GM12878 (cell line): Measurements from ENCODE around the gene VGLL3. TPM values are rescaled to one million over a fixed set of nuclear protein-coding genes. Genes with fewer than 3 reads are reported as not detected.

ENCODE experiments used
- ATAC-seq: fragments of 200-7000 bp; cut with Tn5 transposase; 3 replicates; pipeline ENCODE4 v1.9.1; 2020; ENCODE audit warnings: mild to moderate bottlenecking, moderate library complexity
- BruUV-seq: library from RNA; stranded (reverse); fragments of 400-500 nt; replicated peaks from 2 replicates; lab custom pipeline; 2021; lab: Mats Ljungman, UMichigan
- CTCF ChIA-PET: fragments of 300-600 bp; sonication (Branson Sonifier 250); formaldehyde crosslinking; extraction: SDS; loops from one replicate; lab custom pipeline; 2021; ENCODE audit warnings: inconsistent platforms; lab: Yijun Ruan, JAX
- POLR2A ChIA-PET: fragments of 350-600 bp; formaldehyde crosslinking; extraction: SDS; loops from one replicate; lab custom pipeline; 2021; ENCODE audit warnings: inconsistent platforms; lab: Charles Lee
- RAD21 ChIA-PET: fragments of 300-600 bp; sonication (Branson Sonifier 250); formaldehyde crosslinking; loops from one replicate; lab custom pipeline; 2023; ENCODE audit warnings: antibody characterized with exemption; ENCODE audit not compliant: unreplicated experiment; lab: Charles Lee
- SMC1A ChIA-PET: fragments of 300-600 bp; sonication (Branson Sonifier 250); formaldehyde crosslinking; loops from one replicate; lab custom pipeline; 2023; ENCODE audit not compliant: unreplicated experiment, uncharacterized antibody; lab: Charles Lee
- DNase-seq: peaks from one replicate; pipeline ENCODE4 v3.0.0-alpha.2; 2011; ENCODE audit warnings: low read depth, low spot score
- FAIRE-seq: peaks from 3 replicates; lab custom pipeline; 2011; peaks lifted over from hg19 to GRCh38; lab: Jason Lieb, UNC
- H2AFZ ChIP-seq: 2 replicates; pipeline ENCODE4 v1.6.0; 2011; ENCODE audit warnings: low read depth, low read length, control low read depth; ENCODE audit not compliant: control insufficient read depth
- H3K27ac ChIP-seq: 2 replicates; pipeline ENCODE4 v1.5.1; 2011; ENCODE audit warnings: control low read depth; ENCODE audit not compliant: control insufficient read depth, insufficient read depth
- H3K27me3 ChIP-seq, 2 experiments: replicated peaks in 1 of 2; 2 replicates each; pipeline versions ENCODE4 v1.6.0 to v1.6.1; 2011; ENCODE audit warnings: low read length in 1 of 2; ENCODE audit not compliant: control insufficient read depth in 2 of 2, insufficient read depth in 2 of 2
- H3K36me3 ChIP-seq, 2 experiments: 2 replicates each; pipeline ENCODE4 v1.5.1; 2011; ENCODE audit warnings: low read length in 1 of 2; ENCODE audit not compliant: control insufficient read depth in 2 of 2, insufficient read depth in 2 of 2
- H3K4me1 ChIP-seq: 2 replicates; pipeline ENCODE4 v1.6.1; 2011; ENCODE audit warnings: mild to moderate bottlenecking, low read length, moderate library complexity, mixed read lengths; ENCODE audit not compliant: control insufficient read depth, insufficient read depth
- H3K4me2 ChIP-seq: 2 replicates; pipeline ENCODE4 v1.6.0; 2011; ENCODE audit warnings: control low read depth; ENCODE audit not compliant: control insufficient read depth, insufficient read depth
- H3K4me3 ChIP-seq: fragments of 200-600 bp; sonication (generic); 2 replicates; pipeline ENCODE4 v1.5.1; 2016
- H3K79me2 ChIP-seq: 2 replicates; pipeline ENCODE4 v1.6.0; 2011; ENCODE audit warnings: low read length; ENCODE audit not compliant: control insufficient read depth, insufficient read depth
- H3K9ac ChIP-seq: 2 replicates; pipeline ENCODE4 v1.8.0; 2011; ENCODE audit warnings: low read length, control low read depth, mixed read lengths; ENCODE audit not compliant: control insufficient read depth, insufficient read depth
- H3K9me3 ChIP-seq: replicated peaks from 3 replicates; pipeline ENCODE4 v1.5.1; 2011; ENCODE audit warnings: mild to moderate bottlenecking, low read length; ENCODE audit not compliant: control insufficient read depth, insufficient read depth
- H4K20me1 ChIP-seq: 2 replicates; pipeline ENCODE4 v1.6.0; 2011; ENCODE audit not compliant: control insufficient read depth, insufficient read depth
- CEBPB ChIP-seq, 2 experiments: fragments of 150-350 bp in 1 of 2; IDR thresholded peaks; 2 replicates each; pipeline ENCODE4 v1.6.1; 2012 to 2014; ENCODE audit warnings: low read depth in 2 of 2, low read length in 2 of 2, borderline replicate concordance in 1 of 2, inconsistent platforms in 1 of 2
- FOXK2 ChIP-seq: fragments of 450-650 bp; IDR thresholded peaks from 2 replicates; pipeline ENCODE4 v1.6.1; 2017; ENCODE audit warnings: mild to moderate bottlenecking, moderate library complexity
- HDAC6 ChIP-seq: fragments of 200-600 bp; sonication (generic); IDR thresholded peaks from one replicate; pipeline ENCODE4 v1.8.0; 2017; ENCODE audit warnings: antibody characterized with exemption; ENCODE audit not compliant: unreplicated experiment
- LARP7 ChIP-seq: fragments of 450-650 bp; IDR thresholded peaks from 2 replicates; pipeline ENCODE4 v1.6.1; 2017; ENCODE audit warnings: mild to moderate bottlenecking
- NRF1 ChIP-seq: conservative IDR thresholded peaks from 2 replicates; pipeline ENCODE4 v1.6.1; 2011; ENCODE audit warnings: mild to moderate bottlenecking, low read depth, low read length, improper control_type of control experiment
- SMC3 ChIP-seq: IDR thresholded peaks from 2 replicates; pipeline ENCODE4 v1.6.1; 2011; ENCODE audit warnings: low read length, improper control_type of control experiment, borderline replicate concordance
- YBX1 ChIP-seq: fragments of 450-650 bp; IDR thresholded peaks from 2 replicates; pipeline ENCODE4 v1.6.1; 2016; ENCODE audit warnings: antibody characterized with exemption
- ZNF274 ChIP-seq: IDR thresholded peaks from one replicate; pipeline ENCODE4 v1.8.0; 2011; ENCODE audit not compliant: insufficient read length, insufficient read depth
- WGBS: methylation state at CpG from one replicate; pipeline ENCODE4 v1.1.6; 2016; ENCODE audit warnings: low lambda C conversion rate; ENCODE audit not compliant: insufficient replicate concordance, insufficient coverage; ENCODE audit errors: missing lambda C conversion rate; 5-methylcytosine and 5-hydroxymethylcytosine counted together
- in situ Hi-C: fragments of 300-500 bp; cut with MboI; formaldehyde crosslinking; loops from 9 replicates; pipeline ENCODE4 v1.14.3; 2018; ENCODE audit warnings: mixed read lengths
- intact Hi-C: fragments of 100-400 bp; cut with micrococcal nuclease; formaldehyde crosslinking; loops from one replicate; pipeline ENCODE4 v1.14.2; 2022; ENCODE audit not compliant: unreplicated experiment
- polyA plus RNA-seq, 11 experiments: library from polyadenylated mRNA; depleted of rRNA in 4 of 11; unstranded in 6 of 11; stranded (reverse) in 5 of 11; fragments of >200 nt; fragmentation: Nextera tagmentation in 4 of 11; fragmentation: Illumina TruSeq in 1 of 11; extraction: Ambion mirVana in 4 of 11; extraction: Trizol in 1 of 11; gene quantifications; 1 replicate in 1 of 11; 2 replicates in 10 of 11; pipeline versions ENCODE4 v1.2.1 to v1.2.3, GENCODE V29; 2011 to 2016; ENCODE audit warnings: inconsistent platforms in 2 of 11, missing spikeins in 2 of 11, low read depth in 1 of 11
- total RNA-seq, 4 experiments: library from RNA; depleted of rRNA in 3 of 4; stranded (reverse); fragments of >200 nt in 3 of 4; fragmentation: Illumina TruSeq in 1 of 4; extraction: Trizol in 1 of 4; gene quantifications; 2 replicates each; pipeline versions ENCODE4 v1.2.1 to v1.2.3, GENCODE V29; 2013 to 2021
- TF ChIP-seq, protein P1 (sequence below): IDR thresholded peaks from 2 replicates; pipeline ENCODE4 v1.6.1; 2011; ENCODE audit warnings: low read depth, low read length, improper control_type of control experiment, borderline replicate concordance
- TF ChIP-seq, protein P2 (sequence below): fragments of 450-650 bp; IDR thresholded peaks from 2 replicates; pipeline ENCODE4 v1.6.1; 2016; ENCODE audit warnings: mild to moderate bottlenecking, moderate library complexity, borderline replicate concordance

Gene VGLL3
- total and polyA plus RNA-seq, 10 of the 15 experiments (the other 5 are each of a cell fraction or from before 2014, with no cell fraction given), result 0.05 TPM; not detected in 9

DNA sequence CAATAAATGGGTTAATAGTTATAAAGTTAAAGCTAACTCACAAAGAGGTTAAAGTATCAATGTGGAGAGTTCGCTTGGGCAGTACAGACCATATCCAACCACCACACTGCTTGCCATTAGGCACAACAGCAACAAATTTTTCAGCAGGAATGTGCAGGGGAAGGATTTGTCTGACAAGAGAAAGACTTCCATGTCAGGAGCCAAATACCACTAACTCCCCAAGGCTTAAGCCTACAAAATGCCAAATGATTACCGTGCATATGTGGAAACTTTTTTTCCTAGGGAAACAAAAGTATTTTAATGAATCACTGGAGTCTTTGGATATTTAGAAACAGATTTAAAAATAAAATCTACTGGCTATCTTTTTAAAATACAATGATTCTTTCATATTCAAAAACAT, 8.1 kb downstream of the VGLL3 start:
- Histone ChIP-seq H3K79me2 (no peaks in the 10 kb centered on the region), H3K4me1 (no peaks in the 10 kb centered on the region), H3K27me3 (no peaks in the 10 kb centered on the region), H3K27ac (no peak overlapping the region), H3K9me3 (no peaks in the 10 kb centered on the region), H3K4me2 (no peak overlapping the region), H4K20me1 (no peaks in the 10 kb centered on the region), H3K36me3 (no peaks in the 10 kb centered on the region), H3K9ac (no peak overlapping the region), H2AFZ (no peak overlapping the region), H3K4me3 (no peak overlapping the region)
- FAIRE-seq (no peak), DNase-seq (no peak), ATAC-seq (no peak)
- 0% methylated on average over 2 of the region's 2 CpGs for WGBS
- in situ Hi-C loops, result no loop called here
- TF ChIP-seq NRF1 (no peak), LARP7 (no peak), FOXK2 (no peak), HDAC6 (no peak), CEBPB (IDR thresholded peaks at IDR 0.05; ENCODE audit: borderline replicate concordance in 1 of 2, low read depth in 2 of 2, low read length in 2 of 2) (no peak), SMC3 (no peak), YBX1 (no peak), ZNF274 (no peak)
- TF ChIP-seq, protein P1, sequence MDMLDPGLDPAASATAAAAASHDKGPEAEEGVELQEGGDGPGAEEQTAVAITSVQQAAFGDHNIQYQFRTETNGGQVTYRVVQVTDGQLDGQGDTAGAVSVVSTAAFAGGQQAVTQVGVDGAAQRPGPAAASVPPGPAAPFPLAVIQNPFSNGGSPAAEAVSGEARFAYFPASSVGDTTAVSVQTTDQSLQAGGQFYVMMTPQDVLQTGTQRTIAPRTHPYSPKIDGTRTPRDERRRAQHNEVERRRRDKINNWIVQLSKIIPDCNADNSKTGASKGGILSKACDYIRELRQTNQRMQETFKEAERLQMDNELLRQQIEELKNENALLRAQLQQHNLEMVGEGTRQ, result no peak
- TF ChIP-seq, protein P2, sequence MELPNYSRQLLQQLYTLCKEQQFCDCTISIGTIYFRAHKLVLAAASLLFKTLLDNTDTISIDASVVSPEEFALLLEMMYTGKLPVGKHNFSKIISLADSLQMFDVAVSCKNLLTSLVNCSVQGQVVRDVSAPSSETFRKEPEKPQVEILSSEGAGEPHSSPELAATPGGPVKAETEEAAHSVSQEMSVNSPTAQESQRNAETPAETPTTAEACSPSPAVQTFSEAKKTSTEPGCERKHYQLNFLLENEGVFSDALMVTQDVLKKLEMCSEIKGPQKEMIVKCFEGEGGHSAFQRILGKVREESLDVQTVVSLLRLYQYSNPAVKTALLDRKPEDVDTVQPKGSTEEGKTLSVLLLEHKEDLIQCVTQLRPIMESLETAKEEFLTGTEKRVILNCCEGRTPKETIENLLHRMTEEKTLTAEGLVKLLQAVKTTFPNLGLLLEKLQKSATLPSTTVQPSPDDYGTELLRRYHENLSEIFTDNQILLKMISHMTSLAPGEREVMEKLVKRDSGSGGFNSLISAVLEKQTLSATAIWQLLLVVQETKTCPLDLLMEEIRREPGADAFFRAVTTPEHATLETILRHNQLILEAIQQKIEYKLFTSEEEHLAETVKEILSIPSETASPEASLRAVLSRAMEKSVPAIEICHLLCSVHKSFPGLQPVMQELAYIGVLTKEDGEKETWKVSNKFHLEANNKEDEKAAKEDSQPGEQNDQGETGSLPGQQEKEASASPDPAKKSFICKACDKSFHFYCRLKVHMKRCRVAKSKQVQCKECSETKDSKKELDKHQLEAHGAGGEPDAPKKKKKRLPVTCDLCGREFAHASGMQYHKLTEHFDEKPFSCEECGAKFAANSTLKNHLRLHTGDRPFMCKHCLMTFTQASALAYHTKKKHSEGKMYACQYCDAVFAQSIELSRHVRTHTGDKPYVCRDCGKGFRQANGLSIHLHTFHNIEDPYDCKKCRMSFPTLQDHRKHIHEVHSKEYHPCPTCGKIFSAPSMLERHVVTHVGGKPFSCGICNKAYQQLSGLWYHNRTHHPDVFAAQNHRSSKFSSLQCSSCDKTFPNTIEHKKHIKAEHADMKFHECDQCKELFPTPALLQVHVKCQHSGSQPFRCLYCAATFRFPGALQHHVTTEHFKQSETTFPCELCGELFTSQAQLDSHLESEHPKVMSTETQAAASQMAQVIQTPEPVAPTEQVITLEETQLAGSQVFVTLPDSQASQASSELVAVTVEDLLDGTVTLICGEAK, result no peak
- SMC1A ChIA-PET, result interaction anchor here (1.8 kb wide), 1 partner anchor 9 kb away, joined by 4 read pairs; no protein-coding TSS in a partner anchor
- RAD21 ChIA-PET, result no interaction called here
- intact Hi-C loops, result no loop called here
- CTCF ChIA-PET, result no interaction called here
- POLR2A ChIA-PET, result no interaction called here
- BruUV-seq, result no TSS peak
